Measurements from ENCODE around the gene ARHGAP6. TPM values are rescaled to one million over a fixed set of nuclear protein-coding genes. Genes with fewer than 3 reads are reported as not detected.

Gene ARHGAP6
- total RNA-seq, 4 donors from 2014 or later = 2.7 to 9.1 (median 4.3) TPM

- intact Hi-C loops (cut with DNase I; ENCODE audit: low total_unique reads) = no loop called here
- TF ChIP-seq POLR2A (IDR thresholded peaks at IDR 0.05) (no peak), CTCF (IDR thresholded peaks at IDR 0.05) (no peak)
- DNase-seq (ENCODE audit: low spot score in 2 of 2) = no peak
- no peak overlapping the region for H3K4me3 ChIP-seq (ENCODE audit: low read depth, poor library complexity, severe bottlenecking)
- 66 to 74% methylated on average over 1 of the region's 1 CpG for WGBS, 2 donors
These were observed 112.1 kb downstream of the ARHGAP6 start for GRCh38 chrX:11553594-11553993.

- no peak for DNase-seq (ENCODE audit: low spot score in 2 of 2)
- H3K4me3 ChIP-seq (ENCODE audit: low read depth, poor library complexity, severe bottlenecking) = no peak overlapping the region
- intact Hi-C loops (cut with DNase I; ENCODE audit: low total_unique reads) = no loop called here
- 75 to 77% methylated on average over 1 of the region's 1 CpG for WGBS, 2 donors
- TF ChIP-seq CTCF (IDR thresholded peaks at IDR 0.05) (no peak), POLR2A (IDR thresholded peaks at IDR 0.05) (no peak)
These were observed 114.6 kb downstream of the ARHGAP6 start for GRCh38 chrX:11551151-11551550.

- H3K4me3 ChIP-seq (ENCODE audit: low read depth, poor library complexity, severe bottlenecking) = no peak overlapping the region
- 50 to 56% methylated on average over 2 of the region's 2 CpGs for WGBS, 2 donors
- intact Hi-C loops (cut with DNase I; ENCODE audit: low total_unique reads) = no loop called here
- no peak for DNase-seq (ENCODE audit: low spot score in 2 of 2)
- TF ChIP-seq POLR2A (IDR thresholded peaks at IDR 0.05) (no peak), CTCF (IDR thresholded peaks at IDR 0.05) (no peak)
These were observed 118.8 kb downstream of the ARHGAP6 start for GRCh38 chrX:11546917-11547316.

- WGBS, 2 donors = 70 to 100% methylated on average over 1 of the region's 1 CpG
- intact Hi-C loops (cut with DNase I; ENCODE audit: low total_unique reads) = no loop called here
- no peak overlapping the region for H3K4me3 ChIP-seq (ENCODE audit: low read depth, poor library complexity, severe bottlenecking)
- DNase-seq (ENCODE audit: low spot score in 2 of 2) = no peak
- TF ChIP-seq CTCF (IDR thresholded peaks at IDR 0.05) = no peak
- no peak for TF ChIP-seq POLR2A (IDR thresholded peaks at IDR 0.05)
These were observed 122.5 kb downstream of the ARHGAP6 start for GRCh38 chrX:11543249-11543648.

GRCh38 chrX:11541510-11541909 lies 124.2 kb downstream of the ARHGAP6 start:
- intact Hi-C loops (cut with DNase I; ENCODE audit: low total_unique reads) = no loop called here
- WGBS, 2 donors = 65 to 93% methylated on average over 1 of the region's 1 CpG
- TF ChIP-seq POLR2A (IDR thresholded peaks at IDR 0.05) = no peak
- no peak for TF ChIP-seq CTCF (IDR thresholded peaks at IDR 0.05)
- H3K4me3 ChIP-seq (ENCODE audit: low read depth, poor library complexity, severe bottlenecking) = no peak overlapping the region
- no peak for DNase-seq (ENCODE audit: low spot score in 2 of 2)

Data from lower leg skin (tissue), 4 donors.